ENCODE data around the gene KNDC1. TPM values are rescaled to one million over a fixed set of nuclear protein-coding genes. Genes with fewer than 3 reads are reported as not detected.

Gene KNDC1
- total and polyA plus RNA-seq, 2 experiments from 2014 or later, result 1.8 to 16.0 TPM

- TF ChIP-seq CTCF (conservative IDR thresholded peaks at IDR 0.05; ENCODE audit: low read depth in 2 of 2), result no peak
- no peak for TF ChIP-seq EZH2phosphoT487 (IDR thresholded peaks at IDR 0.05; ENCODE audit: unreplicated experiment)
- TF ChIP-seq REST (IDR thresholded peaks at IDR 0.05; ENCODE audit: unreplicated experiment), result no peak
- TF ChIP-seq JUNB (IDR thresholded peaks at IDR 0.05; ENCODE audit: unreplicated experiment), result no peak
- TF ChIP-seq STAT1 (IDR thresholded peaks at IDR 0.05; ENCODE audit: unreplicated experiment), result no peak
- TF ChIP-seq CREB1 (CRISPR knock-in tag; IDR thresholded peaks at IDR 0.05; ENCODE audit: low read depth), result no peak
Measured at GRCh38 chr10:133117036-133117687, 42.9 kb upstream of the KNDC1 start (continued).

GRCh38 chr10:133117688-133118071, 42.3 kb upstream of the KNDC1 start:
- Histone ChIP-seq H3K79me2 (replicated peaks; ENCODE audit: insufficient read depth) (no peaks in the 10 kb centered on the region), H3K4me3 (no peak overlapping the region), H4K20me1 (replicated peaks; ENCODE audit: insufficient read depth) (no peaks in the 10 kb centered on the region), H2AFZ (no peak overlapping the region), H3K4me2 (no peak overlapping the region), H3K27me3 (ENCODE audit: insufficient read depth) (no peaks in the 10 kb centered on the region), H3K9me2 (ENCODE audit: insufficient read depth) (no peaks in the 10 kb centered on the region), H3K36me3 (ENCODE audit: insufficient read depth) (no peaks in the 10 kb centered on the region), H3K27ac (ENCODE audit: low read depth) (no peak overlapping the region), H3F3A (replicated peaks; ENCODE audit: low read depth) (no peaks in the 10 kb centered on the region), H3K4me1 (ENCODE audit: insufficient read depth) (no peaks in the 10 kb centered on the region)
- ATAC-seq (no peak), DNase-seq (ENCODE audit: low spot score) (no peak)
- no peaks in the 10 kb centered on the region for H3K36me3 Mint-ChIP-seq (ENCODE audit: low read depth)
- no peak overlapping the region for H3K4me3 Mint-ChIP-seq
- H3K27ac Mint-ChIP-seq, result no peak overlapping the region
- peaks cover 2% of the 10 kb centered on the region for H3K27me3 Mint-ChIP-seq (ENCODE audit: insufficient read depth, low read depth, poor library complexity)
- TF ChIP-seq NANOG (IDR thresholded peaks at IDR 0.05; ENCODE audit: borderline replicate concordance) (no peak), STAT1 (IDR thresholded peaks at IDR 0.05; ENCODE audit: unreplicated experiment) (no peak), ZNF114 (CRISPR knock-in tag; IDR thresholded peaks at IDR 0.05) (no peak), EZH2phosphoT487 (IDR thresholded peaks at IDR 0.05; ENCODE audit: unreplicated experiment) (no peak), CTCF (conservative IDR thresholded peaks at IDR 0.05; ENCODE audit: low read depth in 2 of 2) (no peak), ZNF462 (CRISPR knock-in tag; IDR thresholded peaks at IDR 0.05) (no peak)
- H3K4me1 Mint-ChIP-seq, result no peaks in the 10 kb centered on the region
- no peaks in the 10 kb centered on the region; the same call in 1 of the 3 replicates for H3K9me3 Mint-ChIP-seq

Measured in GM23338 (cell line).